ENCODE measurements around the gene USP24.

USP24 gene

DNA sequence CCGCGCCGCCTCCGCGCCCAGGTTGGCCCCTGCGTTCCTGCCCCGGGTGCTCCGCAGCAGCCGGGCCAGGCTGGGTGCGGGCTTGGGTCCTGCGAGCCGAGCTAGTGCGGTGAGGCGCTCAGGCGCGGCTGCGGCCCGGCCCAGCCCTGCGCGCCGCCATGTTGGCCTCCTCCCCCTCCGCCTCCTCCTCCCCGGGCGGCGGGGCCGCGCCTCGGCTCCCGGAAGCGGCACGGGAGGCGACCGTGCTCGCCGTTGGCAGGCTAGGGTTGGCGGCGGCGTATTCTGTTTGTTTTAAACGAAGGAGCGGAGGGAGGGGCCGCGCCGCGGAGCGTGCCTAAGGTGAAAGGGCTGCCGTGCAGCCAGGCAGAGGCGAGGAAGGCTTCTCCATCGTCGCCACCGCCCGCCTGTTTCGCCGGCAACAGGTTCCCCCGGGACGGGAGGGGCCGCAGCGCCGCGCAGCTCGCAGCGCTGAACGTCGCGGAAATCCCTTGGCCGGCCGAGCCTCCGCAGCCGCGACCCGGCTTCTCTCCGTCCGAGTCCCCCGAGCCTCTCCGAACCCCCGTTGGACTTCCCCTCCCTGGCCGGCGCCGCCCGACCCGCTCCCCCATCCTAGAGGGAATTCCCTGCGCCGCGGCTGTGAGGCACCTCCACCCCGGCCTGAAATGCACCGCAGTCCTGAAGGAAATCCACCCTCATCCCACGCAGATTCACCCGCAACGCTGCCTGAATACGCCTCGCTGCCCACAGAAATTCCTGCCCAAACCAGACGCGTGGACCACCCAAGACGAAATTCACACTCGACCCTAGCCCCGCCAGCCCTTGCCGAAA lies at the start of gene USP24:
Gene USP24 (minus strand): TSS at position 171 of the 828 bp plus-strand sequence. CDS start 251 bp downstream, outside the sequence.
- DNase-seq (ENCODE audit: extremely low read depth, low read depth) = no peak
- TF ChIP-seq, protein P1, sequence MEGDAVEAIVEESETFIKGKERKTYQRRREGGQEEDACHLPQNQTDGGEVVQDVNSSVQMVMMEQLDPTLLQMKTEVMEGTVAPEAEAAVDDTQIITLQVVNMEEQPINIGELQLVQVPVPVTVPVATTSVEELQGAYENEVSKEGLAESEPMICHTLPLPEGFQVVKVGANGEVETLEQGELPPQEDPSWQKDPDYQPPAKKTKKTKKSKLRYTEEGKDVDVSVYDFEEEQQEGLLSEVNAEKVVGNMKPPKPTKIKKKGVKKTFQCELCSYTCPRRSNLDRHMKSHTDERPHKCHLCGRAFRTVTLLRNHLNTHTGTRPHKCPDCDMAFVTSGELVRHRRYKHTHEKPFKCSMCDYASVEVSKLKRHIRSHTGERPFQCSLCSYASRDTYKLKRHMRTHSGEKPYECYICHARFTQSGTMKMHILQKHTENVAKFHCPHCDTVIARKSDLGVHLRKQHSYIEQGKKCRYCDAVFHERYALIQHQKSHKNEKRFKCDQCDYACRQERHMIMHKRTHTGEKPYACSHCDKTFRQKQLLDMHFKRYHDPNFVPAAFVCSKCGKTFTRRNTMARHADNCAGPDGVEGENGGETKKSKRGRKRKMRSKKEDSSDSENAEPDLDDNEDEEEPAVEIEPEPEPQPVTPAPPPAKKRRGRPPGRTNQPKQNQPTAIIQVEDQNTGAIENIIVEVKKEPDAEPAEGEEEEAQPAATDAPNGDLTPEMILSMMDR (IDR thresholded peaks at IDR 0.05; ENCODE audit: low read depth, low read length) = no peak

- TF ChIP-seq, protein P1 (IDR thresholded peaks at IDR 0.05; ENCODE audit: low read depth, low read length) = no peak
- DNase-seq (ENCODE audit: extremely low read depth, low read depth) = no peak
Measured at GRCh38 chr1:55262822-55263221, 47.7 kb upstream of the USP24 start.

GRCh38 chr1:55259911-55260609 lies 44.9 kb upstream of the USP24 start:
- TF ChIP-seq, protein P1 (IDR thresholded peaks at IDR 0.05; ENCODE audit: low read depth, low read length) = no peak
- no peak for DNase-seq (ENCODE audit: extremely low read depth, low read depth)

GRCh38 chr1:55257958-55258357 lies 42.8 kb upstream of the USP24 start:
- TF ChIP-seq, protein P1 (IDR thresholded peaks at IDR 0.05; ENCODE audit: low read depth, low read length) = no peak
- no peak for DNase-seq (ENCODE audit: extremely low read depth, low read depth)

GRCh38 chr1:55255901-55256300 lies 40.7 kb upstream of the USP24 start:
- TF ChIP-seq, protein P1 (IDR thresholded peaks at IDR 0.05; ENCODE audit: low read depth, low read length) = no peak
- no peak for DNase-seq (ENCODE audit: extremely low read depth, low read depth)

DNA sequence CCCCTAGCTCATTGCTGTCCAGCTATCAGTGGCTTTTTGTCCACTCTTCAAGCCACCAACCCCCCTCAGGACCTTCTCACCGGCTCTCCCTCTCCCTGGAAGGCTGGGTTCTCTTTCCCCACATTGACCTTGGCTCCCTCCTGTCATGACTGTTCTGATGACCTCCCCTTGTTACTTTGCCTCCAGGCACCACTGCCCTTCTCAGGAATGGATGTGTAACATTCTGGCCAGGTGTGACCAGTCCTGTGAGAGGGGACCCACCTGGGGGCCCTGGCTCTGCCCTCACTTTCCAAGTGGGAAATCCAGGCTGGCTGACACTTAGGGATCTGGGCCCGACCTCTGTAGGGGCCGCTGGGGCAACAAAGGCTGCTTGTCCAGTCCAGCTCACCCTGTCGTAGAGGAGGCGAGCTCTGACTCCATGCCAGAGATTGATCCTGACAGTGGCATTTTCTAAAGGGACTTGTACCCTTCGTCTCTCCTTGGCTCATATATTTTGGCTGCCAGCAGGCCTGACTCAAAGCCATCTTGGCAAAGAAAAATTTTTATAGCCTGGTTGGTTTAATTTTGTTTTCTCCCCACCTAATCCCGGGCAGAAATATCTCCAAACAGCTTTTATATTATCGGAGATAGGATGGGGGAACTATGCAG lies 37.9 kb upstream of the USP24 start:
- TF ChIP-seq, protein P1 (IDR thresholded peaks at IDR 0.05; ENCODE audit: low read depth, low read length) = no peak
- no peak for DNase-seq (ENCODE audit: extremely low read depth, low read depth)
